Erythroblast (primary cell): Measurements from ENCODE around the gene CACNB3.

ENCODE experiments used
- GATA1 ChIP-seq: IDR thresholded peaks from 2 replicates; pipeline ENCODE4 v1.6.1; 2011; ENCODE audit warnings: low read depth, mild to moderate bottlenecking, control low read depth, low read length, moderate library complexity
- POLR2A ChIP-seq: IDR thresholded peaks from 2 replicates; pipeline ENCODE4 v1.6.1; 2011; ENCODE audit warnings: mild to moderate bottlenecking, low read length

- TF ChIP-seq POLR2A (no peak), GATA1 (no peak)
Measured at GRCh38 chr12:48863291-48863690, 45.0 kb downstream of the CACNB3 start.
